Occipital lobe (tissue), 2 donors: ENCODE data around the gene MEIS3. TPM values are rescaled to one million over a fixed set of nuclear protein-coding genes. Genes with fewer than 3 reads are reported as not detected.

Source experiments
- DNase-seq: peaks from one replicate; lab custom pipeline; 2025; lab: John Stamatoyannopoulos, UW
- total RNA-seq: library from RNA; depleted of rRNA; stranded (reverse); fragments of >200 nt; gene quantifications from one replicate; pipeline ENCODE4 v1.2.3, GENCODE V29; 2014

MEIS3 gene
- total RNA-seq, 1 donor from 2014 or later = 74.6 TPM

DNA sequence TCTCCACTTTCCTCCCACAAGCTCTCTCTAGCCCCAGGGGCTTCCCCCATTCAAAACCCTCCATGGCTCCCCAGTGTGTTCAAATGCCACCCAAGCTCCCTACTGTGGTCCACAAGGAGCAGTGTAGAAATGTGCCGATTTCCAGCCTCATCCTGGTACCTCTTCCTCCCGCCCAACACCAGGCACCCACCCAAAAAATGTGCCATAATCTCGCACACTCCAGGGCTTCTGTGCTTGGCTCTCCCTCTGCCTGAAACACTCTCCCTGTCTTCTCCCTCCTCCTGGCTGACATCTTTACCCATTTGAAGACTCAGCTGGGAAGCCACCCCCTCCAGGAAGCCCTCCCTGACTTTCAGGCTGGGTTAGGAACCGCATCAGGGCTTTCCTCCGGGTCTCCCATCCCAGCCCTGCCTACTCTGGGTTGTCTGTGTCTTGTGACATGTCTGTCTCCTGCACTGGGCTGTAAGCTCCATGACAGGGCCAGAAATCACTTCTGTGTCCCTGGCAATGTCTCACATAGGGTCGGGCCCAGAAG lies 16.6 kb upstream of the MEIS3 start:
- no peak for DNase-seq

DNA sequence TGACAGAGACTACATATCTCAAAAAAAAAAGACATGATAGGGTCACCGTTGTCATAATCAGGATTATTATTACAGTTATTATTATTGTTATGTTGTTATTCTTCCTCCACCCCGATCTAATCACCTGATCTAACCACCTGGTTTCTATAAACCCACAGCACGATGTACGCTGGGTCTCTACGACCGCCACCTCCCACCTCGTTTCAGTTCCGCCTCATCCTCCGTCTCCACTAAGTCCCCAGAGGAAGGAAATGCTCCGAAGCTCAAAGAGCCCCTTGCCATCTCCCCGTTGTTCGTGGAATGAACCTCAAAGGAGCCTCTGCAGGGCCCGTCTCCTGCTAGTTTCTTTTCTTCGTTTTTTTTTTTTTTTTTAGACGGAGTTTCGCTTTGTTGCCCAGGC lies 15.9 kb upstream of the MEIS3 start:
- DNase-seq = no peak

DNA sequence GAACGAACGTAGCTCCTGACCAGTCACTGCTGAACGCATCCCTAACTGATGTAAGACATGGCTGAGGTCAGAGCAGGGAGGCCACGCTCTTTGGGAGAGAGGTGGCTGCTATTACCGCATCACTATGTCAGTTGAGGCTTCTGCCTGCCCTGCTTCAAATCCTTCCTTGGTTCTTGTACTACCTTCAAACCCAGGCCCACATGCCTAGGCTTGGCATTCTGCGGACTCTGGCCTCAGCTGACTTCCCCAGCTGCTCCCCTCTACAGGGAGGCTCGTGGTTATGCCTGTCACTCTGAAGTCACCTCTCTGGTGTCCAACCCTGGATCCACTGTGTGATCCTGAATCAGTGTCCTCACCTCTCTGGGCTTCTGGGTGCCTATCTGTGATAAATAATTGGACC lies 14.8 kb upstream of the MEIS3 start:
- DNase-seq = no peak

DNA sequence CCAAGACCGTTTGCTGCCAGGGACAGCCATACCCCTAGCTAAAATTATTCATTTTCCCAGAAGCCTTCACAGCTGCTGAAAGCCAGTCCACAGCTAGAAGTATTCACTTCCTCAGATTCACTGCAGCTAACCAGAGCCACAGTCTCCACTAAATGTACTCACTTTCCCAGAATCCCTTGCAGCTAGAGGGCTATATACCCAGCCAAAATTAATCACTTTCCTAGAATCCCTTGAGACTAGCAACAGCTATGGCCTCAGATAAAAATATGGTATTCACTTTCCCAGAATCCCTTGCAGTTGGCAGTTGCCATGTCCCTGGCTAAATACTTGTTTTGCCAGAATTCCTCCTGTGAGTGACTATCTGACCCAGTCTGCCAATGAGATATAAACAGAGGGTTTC lies 13.8 kb upstream of the MEIS3 start:
- no peak for DNase-seq

DNA sequence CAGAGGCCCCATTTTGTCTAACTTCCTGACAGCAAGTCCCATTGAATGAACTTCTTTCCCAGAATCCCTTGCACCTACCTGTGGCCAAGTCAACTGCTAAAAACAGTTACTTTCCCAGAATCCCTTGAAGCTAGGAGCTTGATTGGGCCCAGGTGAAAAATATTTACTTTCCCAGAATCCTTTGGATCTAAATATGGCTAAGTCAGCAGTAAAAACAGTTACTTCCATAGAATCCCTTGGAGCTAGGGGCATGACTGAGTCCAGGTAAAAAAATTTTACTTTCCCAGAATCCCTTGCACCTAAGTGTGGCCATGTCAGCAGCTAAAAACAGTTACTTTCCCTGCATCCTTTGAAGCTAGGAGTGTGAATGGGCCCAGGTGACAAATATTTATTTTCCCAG lies 13.2 kb upstream of the MEIS3 start:
- no peak for DNase-seq

DNA sequence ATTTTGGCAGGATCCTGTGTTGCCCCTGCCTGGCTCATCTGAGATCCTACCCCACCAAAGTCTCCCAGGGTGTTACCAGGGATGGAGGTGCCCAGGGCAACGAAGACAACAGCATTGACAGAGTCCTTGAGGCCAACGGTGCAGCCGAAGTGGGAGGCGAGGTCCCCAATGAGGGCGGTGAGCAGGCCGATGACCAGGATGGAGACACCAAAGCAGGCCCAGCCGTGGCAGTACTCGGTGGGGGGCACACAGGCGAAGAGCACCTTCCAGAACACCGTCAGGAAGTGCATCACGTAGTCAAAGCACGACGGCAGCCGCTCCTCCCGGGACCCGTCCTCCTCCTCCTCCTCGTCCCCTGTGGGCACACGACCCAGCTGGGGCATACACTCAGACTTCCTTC lies 12.8 kb upstream of the MEIS3 start:
- DNase-seq = no peak

DNA sequence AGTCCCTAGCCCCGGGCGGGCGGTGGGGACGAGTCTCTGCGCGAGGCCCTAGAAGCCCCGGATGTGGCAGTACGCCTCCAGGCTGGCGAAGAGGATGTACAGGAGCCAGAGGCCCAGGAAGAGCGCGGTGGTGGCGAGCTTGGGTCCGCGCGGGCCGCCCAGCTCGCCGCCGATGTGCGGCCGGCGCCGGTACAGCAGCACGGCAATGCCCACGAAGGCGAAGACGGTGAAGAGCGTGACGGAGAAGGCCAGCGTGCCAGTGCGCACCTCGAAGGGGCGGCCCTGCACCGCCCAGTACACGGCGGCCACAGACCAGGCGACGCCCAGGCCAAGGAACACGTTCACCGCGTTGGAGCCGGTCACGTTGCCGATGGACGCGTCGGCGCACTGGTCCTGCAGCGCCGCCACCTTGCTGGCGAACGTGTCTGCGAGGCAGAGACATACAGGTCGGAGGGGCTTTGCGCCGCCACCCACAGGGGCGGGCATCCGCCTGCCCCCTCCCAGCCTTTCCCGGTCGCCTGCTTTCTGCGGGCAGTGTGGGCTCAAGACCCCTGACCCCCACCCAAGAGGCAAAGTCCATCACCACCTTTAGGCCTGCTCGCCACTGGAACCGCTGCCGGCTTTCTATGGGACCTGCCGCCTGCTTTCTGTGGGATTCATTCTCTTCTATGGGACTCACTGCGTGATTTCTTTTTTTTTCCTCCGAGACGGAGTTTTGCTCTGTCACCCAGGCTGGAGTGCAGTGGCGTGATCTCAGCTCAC lies 10.9 kb upstream of the MEIS3 start:
- DNase-seq = no peak

DNA sequence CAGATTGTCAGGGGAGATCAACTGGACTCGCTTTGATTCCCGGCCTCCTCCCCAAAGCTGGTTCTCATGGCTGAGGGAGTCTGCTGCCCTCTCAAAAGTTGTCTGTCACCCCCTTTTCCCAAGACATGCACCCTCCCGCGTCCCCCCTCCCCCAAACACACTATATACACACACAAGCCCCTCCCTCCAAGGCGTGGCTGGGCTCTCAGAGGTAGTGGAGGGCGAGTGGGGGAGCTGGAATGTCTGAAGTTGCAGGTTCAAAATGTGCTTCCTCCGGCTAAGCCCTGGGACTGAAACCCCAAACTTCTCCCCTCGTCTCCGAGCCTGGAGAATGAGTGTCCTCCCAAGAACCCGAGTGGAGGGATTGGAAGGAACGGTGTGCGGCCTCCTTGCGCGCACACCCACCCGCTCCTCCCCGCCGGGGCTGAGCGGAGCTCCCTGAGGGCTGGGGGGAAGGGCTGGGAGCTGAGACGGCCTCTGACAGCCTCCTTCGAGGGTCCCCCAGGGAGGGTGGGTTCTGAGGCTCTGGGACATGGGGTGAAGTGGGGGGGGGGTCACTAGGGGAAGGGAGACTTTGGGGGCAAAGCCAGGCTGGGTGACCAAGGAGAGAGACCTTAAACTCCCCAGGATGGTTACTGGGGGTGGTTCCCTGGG lies 9.9 kb upstream of the MEIS3 start:
- no peak for DNase-seq

DNA sequence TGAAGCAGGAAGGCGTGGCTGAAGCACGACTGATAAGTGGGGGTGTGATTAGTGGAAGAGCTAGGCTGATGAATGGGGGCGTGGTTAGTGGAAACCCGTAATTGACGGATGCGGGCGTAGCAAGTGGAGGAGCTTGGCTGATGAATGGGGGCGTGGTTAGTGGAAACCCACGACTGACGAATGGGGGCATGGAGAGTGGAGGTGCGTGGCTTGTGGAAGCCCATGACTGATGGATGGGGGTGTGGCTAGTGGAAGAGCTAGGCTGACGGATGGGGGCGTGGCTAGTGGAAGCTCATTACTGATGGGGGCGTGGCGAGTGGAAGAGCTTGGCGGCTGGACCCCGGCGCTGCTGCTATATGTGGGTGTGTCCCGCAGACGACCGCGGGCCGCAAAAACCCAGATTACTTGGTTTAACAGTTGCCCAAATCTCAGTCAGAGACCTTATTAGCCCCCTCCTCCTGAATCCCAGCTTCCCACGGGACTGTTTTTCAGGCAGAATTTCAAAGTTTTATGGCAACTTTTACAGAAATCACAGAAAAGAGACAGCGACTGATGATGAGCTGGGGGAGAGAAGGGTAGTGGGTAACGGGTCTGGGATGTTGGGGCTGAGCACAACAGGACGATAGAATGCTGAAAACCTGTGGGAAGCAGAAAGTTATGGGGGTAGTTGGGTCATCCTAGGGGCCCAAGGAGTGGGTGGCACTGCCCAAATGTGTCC lies 9.0 kb upstream of the MEIS3 start:
- peak; percentile 84 for DNase-seq

DNA sequence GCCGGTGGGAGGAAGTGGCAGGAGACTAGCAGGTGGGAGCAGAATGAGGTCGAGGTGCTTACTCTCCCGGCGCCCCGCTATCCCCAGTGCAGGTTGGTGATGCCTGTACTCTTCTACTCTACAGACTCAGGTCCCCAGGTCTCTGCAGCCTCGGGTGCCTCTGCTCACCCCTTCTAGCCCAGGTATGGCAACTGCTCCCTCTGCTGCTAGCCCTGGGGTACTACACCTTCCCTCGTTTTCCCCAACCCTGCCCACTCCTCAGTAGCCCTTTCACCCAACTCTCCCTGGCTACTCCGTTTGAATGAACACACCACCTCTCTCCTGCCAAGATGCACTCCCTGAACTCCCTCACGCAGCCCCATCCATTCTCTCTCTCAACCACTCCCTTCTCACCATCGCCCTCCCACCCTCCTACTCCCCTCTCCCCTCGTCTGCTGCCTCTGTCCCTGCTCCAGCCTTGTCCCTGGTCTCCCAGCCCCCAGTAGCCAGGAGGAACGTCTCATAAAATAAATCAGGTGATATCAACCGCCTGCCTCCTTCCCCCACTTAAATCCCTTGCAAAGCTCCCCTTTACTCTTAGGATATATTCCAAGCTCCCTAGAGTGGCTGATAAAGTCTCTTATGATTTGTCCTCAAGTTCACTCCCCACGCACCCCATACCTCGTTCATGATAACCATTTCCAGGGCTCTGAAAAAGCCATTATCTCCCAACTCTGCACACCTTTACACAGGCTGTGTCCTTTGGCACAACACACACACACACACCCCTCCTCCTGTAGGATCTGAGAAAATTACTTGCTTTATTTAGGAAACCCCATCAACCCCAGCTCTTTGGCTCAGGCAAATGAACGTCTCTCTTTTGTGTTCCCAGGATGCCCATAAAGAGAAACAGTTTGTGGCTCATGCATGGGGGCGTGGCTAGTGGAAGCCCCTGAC lies 8.2 kb upstream of the MEIS3 start:
- DNase-seq = no peak

DNA sequence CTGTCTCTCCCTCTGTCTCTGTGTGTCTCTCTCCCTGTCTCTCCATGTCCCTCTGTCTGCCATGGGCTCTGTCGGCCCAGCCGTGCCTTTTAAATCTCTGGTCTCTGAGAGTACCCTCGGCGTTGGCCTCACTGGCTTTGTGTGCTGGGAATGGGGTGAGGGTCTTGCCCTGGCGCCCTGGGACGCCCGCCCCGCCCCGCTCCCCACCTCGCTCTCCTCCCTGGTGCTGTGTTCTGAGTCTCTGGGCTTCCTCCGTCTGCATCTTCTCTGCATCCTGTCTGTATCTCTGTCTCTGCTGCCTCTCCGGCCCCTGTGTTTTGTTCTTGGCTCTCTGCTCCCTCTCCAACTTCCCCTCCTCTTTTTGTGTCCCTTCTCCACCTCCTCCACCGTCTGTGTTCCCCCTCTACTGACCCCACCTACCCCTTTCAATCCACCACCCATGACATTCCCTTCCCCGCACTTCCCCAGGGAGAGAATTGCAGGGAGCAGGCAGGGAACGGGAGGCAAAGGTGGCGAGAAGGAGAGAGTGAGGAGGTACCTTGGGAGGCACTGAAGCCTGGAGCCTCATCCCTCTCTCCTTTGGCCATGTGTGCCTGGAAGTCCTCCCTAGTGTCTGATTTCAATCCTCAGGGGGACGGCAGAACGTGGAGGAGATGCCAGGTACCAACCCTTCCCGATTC lies 4.0 kb upstream of the MEIS3 start:
- no peak for DNase-seq

DNA sequence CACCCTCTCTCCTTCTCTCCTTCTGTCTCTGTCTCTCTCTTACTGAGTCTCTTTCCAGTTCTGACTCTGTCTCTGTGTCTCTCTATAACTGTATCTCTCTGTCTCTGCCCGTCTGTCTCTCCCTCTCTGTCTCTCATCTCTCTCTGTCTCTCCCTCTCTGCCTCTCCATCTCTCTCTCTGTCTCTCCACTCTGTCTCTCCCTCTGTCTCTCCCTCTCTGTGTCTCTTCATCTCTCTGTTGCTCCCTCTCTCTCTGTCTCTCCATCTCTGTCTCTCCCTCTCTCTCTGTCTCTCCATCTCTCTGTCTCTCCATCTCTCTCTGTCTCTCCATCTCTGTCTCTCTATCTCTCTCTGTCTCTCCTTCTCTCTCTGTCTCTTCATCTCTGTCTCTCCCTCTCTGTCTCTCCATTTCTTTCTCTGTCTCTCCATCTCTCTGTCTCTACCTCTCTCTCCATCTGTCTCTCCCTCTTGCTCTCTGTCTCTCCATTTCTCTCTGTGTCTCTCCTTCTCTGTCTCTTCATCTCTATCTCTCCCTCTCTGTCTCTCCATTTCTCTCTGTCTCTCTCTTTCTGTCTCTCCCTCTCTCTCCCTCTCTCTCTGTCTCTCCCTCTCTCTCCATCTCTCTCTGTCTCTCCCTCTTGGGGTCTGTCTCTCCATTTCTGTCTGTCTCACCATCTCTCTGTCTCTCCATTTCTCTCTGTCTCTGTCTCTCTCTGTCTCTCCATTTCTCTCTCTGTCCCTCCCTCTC lies 3.3 kb upstream of the MEIS3 start:
- no peak for DNase-seq

DNA sequence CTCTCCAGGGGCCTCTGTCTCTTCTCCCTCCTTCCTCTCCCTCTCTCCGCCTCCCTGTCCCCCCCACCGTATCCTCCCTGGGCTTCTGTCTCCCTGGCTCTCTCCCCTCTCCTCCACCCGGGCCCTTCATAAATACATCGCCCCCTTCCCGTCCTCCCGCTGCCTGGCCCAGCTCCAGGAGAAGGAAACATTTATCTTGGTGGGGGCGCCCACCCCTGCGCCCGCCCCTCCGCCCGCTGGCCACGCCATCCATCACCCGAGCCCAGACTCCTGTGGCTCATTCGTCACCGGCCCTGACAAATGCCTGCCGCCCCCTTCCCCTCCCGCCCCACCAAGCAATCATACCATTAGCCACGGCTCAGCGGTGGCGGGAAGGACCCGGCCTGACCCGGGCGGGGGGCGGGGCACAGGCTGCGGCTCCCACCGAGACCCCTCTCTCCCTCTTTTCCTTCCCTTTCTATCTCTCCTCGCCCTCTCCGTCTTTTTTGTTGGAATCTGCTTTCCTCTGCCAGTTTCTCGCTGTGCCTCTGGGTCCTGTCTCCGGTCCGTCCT lies 2.6 kb upstream of the MEIS3 start:
- DNase-seq = no peak

DNA sequence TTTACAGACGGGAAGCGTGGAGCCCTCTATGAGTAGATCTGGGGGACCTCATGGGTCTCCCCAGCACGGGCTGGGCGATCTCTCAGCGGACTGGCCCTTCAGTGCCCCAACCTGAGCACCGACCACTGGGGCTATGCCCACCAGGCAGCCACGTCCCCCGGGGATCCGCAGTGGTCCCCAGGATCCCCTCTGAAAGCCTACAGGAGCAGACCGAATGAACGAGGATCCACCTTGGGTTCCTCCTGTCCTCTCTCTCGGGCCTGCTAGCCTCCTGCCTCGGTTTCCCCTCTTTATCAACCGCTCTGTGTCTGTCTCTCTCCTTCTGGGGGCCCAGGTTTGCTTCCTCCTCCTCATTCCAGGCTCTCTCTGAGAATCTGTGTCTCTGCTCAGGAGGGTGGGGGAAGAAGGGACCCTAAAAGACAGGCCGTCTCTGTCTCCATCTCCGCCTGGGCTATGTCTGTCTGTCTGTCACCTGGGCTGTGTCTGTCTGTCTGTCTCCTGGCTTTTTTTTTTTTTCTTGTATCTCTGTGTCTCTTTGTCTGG lies 2.0 kb upstream of the MEIS3 start:
- no peak for DNase-seq

DNA sequence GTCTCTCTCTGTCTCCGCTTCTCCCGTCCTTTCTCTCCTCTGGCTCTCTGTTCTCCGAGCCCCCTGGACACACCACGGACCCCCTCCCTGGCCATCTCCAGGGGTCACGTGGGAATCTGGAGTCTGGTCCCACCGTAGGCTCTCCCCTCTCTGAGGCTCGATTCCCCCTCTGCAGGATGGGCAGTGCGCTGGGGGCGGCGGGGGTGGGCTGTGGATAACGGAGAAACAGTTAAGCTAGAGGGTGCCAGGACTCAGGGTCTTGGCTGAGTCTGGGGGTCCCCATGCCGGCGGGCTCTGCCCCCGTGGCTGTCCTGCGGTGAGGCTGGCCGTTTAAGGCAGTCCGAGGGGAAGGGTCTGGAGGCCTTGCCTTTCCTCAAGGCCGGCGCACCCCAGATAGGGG lies 462 bp upstream of the MEIS3 start:
- DNase-seq = no peak

DNA sequence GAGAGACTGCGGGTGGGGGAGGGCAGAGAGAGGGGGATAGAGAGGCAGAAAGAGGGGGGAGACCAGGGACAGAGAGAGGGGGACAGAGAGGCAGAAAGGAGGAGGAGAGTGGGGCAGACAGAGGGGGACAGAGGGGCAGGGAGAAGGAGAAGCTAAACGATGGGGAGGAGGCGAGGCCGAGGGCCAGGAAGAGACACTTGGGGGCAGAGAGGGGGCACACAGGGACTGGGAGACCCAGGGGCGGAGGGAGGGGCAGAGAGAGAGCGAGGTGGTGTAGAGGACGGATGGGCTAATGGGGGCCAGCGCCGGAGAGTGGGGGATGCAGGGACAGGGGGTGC lies 666 bp downstream of the MEIS3 start:
- DNase-seq = no peak

DNA sequence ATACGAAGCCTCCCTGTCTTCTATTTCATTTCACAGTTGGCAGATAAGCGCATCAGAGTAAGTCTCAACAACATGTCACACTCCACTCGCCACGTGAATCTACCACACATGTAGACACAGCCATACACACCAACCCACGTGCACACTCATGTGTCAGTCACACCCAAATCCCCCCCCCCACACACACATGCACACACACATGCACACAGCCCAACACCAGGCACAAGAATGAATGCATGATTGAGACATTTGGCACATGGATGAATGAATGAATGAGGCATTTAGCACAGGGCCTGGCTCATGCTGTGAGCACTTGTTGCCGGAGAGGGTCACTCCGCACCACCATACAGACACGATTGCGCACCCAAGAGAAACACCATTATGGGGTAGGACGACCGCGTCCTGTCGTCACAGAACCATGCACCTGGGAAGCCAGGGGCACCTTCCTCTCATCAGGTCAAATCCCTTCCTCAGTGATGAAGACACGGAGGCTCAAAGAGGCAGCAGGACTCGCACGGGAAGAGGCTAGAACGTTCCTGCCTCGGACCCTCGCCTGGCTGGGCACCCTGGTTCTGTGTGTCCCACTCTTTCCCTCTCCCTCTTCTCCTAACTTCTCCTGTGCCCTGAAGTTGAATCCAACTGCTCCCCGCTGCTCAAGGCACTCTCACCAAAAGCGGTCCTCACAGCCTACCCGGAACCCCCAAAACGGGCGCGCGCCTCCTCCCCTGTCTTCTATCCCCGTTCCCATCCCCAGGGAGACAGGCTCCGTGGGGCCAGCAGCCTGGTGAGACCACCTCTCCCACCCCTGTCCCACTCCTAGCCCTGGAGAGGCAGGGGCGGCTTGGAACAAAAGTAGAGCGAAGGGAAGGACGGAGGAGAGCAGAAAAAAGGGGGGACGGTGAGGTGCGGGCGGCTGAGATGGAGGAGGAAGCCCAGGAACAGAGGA lies 1.3 kb downstream of the MEIS3 start:
- no peak for DNase-seq

DNA sequence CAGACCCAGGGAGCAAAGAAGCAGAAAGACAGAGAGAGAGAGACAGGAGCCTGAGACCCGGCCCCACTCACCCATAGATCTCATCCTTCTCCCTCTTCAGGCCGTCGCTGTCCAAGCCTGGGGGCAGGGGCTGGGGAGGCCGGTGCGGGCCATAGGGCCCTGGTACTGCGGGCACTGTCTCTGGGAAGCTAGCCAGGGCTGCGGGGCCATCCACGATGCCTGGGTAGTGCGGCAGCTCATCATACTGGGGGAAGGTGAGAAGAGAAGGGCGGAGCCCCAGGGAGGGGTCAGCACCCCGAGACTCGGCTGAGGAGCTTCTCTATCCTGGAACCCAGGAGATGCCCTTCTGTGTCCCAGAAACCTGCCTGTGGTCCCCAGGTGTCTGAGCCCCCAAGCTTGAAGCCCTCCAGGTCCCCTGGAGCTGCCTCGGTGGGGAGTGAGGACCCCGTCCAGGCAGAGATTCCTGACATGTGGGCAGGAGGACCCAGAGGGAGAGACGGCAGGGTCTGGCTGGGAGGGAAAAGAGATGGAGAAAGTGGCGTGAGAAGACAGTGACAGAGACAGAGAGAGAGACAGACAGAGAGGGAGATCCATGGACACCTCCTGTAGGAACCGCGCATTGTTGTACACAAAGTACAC lies 2.1 kb downstream of the MEIS3 start:
- DNase-seq = no peak
